ENCODE measurements around the gene KIAA1210.

KIAA1210 gene

DNA sequence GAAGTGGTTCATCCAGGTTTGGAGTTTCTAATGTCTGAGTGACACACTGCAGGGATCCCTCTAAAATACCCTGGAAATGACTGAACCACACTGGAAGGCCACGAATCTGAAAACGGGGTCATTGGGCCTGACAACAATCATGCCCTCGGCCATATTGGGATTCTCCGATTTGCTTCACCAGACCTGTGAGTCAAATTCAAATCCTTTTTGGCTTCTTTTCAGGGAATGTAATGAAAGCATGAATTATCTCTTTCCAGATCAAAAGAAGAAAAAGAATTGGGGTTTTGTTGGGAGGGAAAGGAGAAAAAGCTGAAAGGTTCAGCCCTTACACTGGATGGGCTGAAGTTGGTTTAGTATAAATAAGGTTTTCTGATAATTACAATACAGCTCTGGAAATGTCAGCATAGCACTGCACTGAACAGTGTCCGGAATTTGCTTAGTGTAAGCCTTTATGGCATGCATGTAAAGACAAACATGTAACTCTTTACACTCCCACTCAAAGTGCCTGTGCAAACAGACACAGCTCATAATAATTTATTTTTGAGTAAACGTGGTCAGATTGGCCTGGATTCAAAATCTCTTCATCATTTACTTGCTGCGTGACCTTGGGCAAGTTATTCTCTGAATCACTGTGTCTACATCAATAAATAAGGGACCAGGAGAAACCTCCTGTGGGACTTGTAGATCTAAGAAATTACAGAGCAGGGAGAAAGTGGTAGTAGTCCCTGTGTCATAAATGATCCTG is 33.4 kb downstream of the KIAA1210 start:
- Histone ChIP-seq H3K4me1 (ENCODE audit: control insufficient read depth in 1 of 2, insufficient read depth in 1 of 2, low read depth in 1 of 2, low read length in 1 of 2) (no peaks in the 10 kb centered on the region), H3K27me3 (no peaks in the 10 kb centered on the region), H3K36me3 (no peaks in the 10 kb centered on the region), H3K27ac (no peak overlapping the region), H3K4me3 (ENCODE audit: low read depth in 1 of 2, low read length in 1 of 2) (no peak overlapping the region), H3K9me3 (no peaks in the 10 kb centered on the region)
- TF ChIP-seq, protein P1, sequence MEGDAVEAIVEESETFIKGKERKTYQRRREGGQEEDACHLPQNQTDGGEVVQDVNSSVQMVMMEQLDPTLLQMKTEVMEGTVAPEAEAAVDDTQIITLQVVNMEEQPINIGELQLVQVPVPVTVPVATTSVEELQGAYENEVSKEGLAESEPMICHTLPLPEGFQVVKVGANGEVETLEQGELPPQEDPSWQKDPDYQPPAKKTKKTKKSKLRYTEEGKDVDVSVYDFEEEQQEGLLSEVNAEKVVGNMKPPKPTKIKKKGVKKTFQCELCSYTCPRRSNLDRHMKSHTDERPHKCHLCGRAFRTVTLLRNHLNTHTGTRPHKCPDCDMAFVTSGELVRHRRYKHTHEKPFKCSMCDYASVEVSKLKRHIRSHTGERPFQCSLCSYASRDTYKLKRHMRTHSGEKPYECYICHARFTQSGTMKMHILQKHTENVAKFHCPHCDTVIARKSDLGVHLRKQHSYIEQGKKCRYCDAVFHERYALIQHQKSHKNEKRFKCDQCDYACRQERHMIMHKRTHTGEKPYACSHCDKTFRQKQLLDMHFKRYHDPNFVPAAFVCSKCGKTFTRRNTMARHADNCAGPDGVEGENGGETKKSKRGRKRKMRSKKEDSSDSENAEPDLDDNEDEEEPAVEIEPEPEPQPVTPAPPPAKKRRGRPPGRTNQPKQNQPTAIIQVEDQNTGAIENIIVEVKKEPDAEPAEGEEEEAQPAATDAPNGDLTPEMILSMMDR (IDR thresholded peaks at IDR 0.05), result no peak

GRCh38 chrX:119090627-119091026 is 37.0 kb downstream of the KIAA1210 start:
- Histone ChIP-seq H3K4me3 (ENCODE audit: low read depth in 1 of 2, low read length in 1 of 2) (no peak overlapping the region), H3K4me1 (ENCODE audit: control insufficient read depth in 1 of 2, insufficient read depth in 1 of 2, low read depth in 1 of 2, low read length in 1 of 2) (no peaks in the 10 kb centered on the region), H3K27me3 (no peaks in the 10 kb centered on the region), H3K36me3 (no peaks in the 10 kb centered on the region), H3K9me3 (no peaks in the 10 kb centered on the region), H3K27ac (no peak overlapping the region)
- TF ChIP-seq, protein P1 (IDR thresholded peaks at IDR 0.05), result no peak

DNA sequence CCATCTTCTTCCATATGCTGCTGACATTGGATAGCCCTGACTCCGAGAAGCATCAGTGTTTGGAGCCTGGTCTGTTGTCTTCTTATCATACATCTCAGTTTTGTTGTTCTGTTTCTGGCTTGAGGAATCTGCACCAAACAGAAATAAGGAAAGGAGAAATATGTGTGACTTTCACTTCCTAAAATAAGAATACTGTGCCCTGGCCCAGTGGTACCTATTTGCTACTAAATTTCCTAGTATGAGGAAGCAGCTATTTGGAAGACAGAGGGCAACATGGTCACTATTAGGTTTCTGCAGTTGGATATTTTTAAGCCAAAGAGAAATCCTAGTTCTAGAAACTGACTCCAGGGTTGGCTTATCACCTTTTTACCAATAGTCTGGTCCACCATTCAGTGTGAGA is 38.0 kb downstream of the KIAA1210 start:
- H3K36me3 ChIP-seq, result no peaks in the 10 kb centered on the region

GRCh38 chrX:119087121-119087520 is 40.5 kb downstream of the KIAA1210 start:
- Histone ChIP-seq H3K27me3 (no peaks in the 10 kb centered on the region), H3K27ac (no peak overlapping the region), H3K4me3 (ENCODE audit: low read depth in 1 of 2, low read length in 1 of 2) (no peak overlapping the region), H3K9me3 (no peaks in the 10 kb centered on the region), H3K4me1 (ENCODE audit: control insufficient read depth in 1 of 2, insufficient read depth in 1 of 2, low read depth in 1 of 2, low read length in 1 of 2) (no peaks in the 10 kb centered on the region), H3K36me3 (no peaks in the 10 kb centered on the region)
- TF ChIP-seq, protein P1 (IDR thresholded peaks at IDR 0.05), result no peak

More for the DNA sequence above, 38.0 kb downstream of the KIAA1210 start:
- H3K27ac ChIP-seq, result no peak overlapping the region
- H3K4me3 ChIP-seq (ENCODE audit: low read depth in 1 of 2, low read length in 1 of 2), result no peak overlapping the region
- H3K27me3 ChIP-seq, result no peaks in the 10 kb centered on the region
- no peaks in the 10 kb centered on the region for H3K9me3 ChIP-seq
- no peaks in the 10 kb centered on the region for H3K4me1 ChIP-seq (ENCODE audit: control insufficient read depth in 1 of 2, insufficient read depth in 1 of 2, low read depth in 1 of 2, low read length in 1 of 2)
- TF ChIP-seq, protein P1 (IDR thresholded peaks at IDR 0.05), result no peak

DNA sequence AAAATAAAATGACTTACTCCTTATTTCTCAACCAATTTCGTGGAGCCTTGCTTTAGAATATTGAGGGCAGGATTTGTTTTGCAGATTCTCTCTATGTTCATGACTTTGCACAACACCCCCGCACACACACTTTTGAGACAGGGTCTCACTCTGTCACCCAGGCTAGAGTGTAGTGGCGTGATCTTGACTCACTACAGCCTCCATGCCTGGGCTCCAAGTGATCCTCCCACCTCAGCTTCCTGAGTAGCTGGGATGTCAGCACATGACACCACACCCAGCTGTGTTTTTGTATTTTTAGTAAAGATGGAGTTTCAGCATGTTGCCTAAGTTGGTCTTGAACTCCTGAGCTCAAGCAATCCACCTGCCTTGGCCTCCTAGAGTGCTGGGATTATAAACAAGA is 42.8 kb downstream of the KIAA1210 start:
- Histone ChIP-seq H3K9me3 (no peaks in the 10 kb centered on the region), H3K27me3 (no peaks in the 10 kb centered on the region), H3K4me1 (ENCODE audit: control insufficient read depth in 1 of 2, insufficient read depth in 1 of 2, low read depth in 1 of 2, low read length in 1 of 2) (no peaks in the 10 kb centered on the region), H3K27ac (no peak overlapping the region), H3K36me3 (no peaks in the 10 kb centered on the region), H3K4me3 (ENCODE audit: low read depth in 1 of 2, low read length in 1 of 2) (no peak overlapping the region)
- TF ChIP-seq, protein P1 (IDR thresholded peaks at IDR 0.05), result no peak

Data from neutrophil (primary cell).